Activated CD4-positive, alpha-beta T cell treated with anti-CD3 and anti-CD28 coated beads, Interleukin-2, amount 50 U/mL, for 4 hours (primary cell): Measurements from ENCODE around the gene HCRT.
"Not testable (repeated sequence)": the region's sequence is repeated elsewhere in the genome, so short reads cannot be mapped to it uniquely, and the experiment has no call there.

Experiments used
- DNase-seq, 2 experiments: peaks; one replicate each; pipeline ENCODE4 v3.0.0-alpha.2; 2020

HCRT gene

DNA sequence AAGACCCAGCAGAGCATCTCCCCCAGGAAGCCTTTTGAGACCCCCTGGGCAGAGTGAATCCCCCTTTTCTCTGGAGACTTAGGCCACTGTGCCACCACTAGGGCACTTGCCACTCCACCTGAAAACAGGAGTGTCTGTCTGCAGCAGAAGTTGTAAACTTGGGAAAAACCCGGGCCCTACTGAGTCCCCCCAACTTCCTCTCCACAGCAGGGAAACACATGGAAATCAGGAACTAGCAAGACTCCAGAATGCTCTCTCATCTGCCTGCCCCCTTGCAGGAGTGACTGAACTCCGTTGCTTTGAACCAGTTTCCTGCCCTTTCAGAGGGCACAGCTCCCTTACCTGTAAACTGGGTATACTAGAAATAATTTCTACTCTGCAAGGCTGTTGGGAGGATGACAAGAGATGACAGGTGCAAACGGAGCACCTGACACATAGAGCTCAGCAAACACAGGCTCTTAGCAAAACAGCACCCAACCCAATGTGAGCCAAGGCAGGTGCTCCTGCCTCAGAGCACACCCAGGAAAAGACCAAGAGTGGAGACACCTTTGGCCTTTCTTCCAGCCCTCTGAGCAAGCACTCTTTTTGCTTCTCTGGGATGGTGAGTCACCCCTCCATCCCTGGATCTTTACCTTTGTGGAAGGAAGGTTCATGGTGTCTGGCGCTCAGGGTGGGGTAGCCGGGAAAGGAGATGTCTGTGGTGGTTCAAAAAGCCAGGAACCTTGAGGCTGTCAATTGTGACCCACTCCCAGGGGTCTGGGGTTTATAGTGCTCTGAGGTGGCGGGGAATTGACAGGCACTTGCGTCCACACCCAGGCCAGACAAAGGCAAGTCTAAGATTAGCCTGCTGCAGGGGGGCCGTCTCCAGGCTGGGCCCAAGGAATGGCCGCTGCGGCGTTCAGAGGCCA lies at the start of gene HCRT:
TSS of gene HCRT (minus strand) at position 740 of the 908 bp plus-strand sequence. CDS start at position 653, 87 bp downstream.
- no peak for DNase-seq

GRCh38 chr17:42233994-42234393 lies 48.7 kb upstream of the HCRT start:
- DNase-seq: no peak

DNA sequence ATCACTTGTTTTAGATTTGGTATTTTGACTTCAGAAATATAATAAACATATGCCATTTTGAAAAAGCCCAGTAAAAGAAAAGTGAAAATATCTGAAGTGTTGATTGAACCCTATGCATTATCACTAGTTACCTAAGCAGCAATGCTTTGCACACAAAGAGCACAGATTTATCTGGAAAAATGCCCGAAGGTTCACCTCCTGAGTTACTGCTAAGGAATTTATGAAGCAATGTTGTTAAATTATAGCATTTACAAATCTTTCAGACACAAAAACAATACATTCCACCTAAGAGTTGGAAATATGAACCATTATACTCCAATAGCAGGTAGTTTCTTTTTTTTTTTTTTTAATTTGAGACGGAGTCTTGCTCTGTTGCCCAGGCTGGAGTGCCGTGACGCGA lies 47.9 kb upstream of the HCRT start:
- DNase-seq: no peak

DNA sequence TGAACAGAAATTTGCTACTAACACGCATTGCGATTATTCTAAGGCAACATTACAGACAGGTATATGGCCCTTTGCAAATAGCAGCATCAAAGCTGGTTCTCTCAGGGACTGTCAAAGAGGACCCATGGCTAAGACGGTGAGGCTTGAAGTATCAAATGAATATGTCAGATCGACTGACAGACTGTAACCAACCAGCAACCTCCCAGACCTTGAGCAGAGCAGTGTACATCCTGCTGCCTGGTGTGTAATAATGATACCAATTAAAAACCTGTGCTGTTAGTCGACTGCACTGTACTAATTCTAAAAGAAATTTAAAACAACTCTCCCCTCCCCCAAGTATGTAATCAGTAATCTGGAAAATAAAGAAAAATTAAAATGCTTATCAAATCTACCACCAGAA lies 45.0 kb upstream of the HCRT start:
- no peak for DNase-seq

DNA sequence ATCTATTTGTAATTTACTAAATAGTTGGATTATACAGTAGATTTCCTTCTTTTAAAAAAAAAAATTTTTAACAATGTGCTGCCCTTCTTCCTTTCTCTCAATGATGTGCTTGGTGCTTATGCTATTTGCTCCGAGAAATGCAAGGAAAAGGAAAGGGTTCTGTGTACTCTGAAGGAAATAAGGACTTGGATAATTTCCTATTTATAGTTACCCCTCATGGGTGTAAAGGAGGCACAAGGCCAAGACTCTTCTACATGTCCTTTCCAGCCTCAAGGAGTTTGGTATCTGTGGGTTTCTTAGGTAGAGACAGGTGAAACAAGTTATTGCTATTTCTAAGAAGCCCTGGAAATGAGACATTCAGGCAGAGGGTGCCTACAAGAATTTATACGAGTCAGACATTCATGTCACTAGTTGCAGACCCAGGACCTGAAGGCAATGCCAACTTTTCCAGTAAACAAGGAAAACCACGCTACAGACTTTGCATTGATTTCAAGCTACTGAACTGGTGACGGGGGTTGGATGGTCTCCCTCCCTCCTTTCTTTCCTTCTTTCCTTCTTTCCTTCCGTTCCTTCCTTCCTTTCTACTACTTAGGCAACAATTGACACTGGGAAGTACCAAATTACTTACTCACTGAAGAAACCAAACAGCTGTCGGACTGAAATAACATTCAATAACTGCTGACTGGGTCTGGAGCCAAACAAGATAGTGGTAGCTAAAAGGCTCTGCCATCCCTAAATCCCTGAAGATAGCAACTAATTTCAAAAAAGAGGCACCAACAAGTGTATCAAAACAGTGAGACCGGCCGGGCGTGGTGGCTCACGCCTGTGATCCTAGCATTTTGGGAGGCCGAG lies 42.8 kb upstream of the HCRT start:
- DNase-seq: no peak

DNA sequence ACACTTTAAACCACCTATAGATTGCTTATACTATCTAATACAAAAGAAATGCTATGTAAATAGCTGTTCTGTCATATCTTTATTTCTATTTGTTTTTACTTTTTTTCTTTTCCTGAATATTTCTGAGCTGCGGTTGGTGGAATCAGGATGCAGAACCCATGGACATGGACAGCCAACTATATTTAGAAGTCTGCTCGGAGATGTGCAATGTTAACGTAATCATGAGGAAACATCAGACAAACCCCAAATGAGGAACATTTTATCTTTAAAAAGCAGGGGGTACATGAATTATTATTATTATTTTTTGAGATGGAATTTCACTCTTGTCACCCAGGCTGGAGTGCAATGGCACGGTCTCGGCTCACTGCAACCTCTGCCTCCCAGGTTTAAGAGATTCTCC lies 40.4 kb upstream of the HCRT start:
- DNase-seq: no peak

GRCh38 chr17:42224651-42225050 lies 39.4 kb upstream of the HCRT start:
- no peak for DNase-seq

- DNase-seq: peak; percentile 50 to 56
Observed at GRCh38 chr17:42221886-42222745, 36.9 kb upstream of the HCRT start.

- DNase-seq: not testable (repeated sequence)
Observed at GRCh38 chr17:42219280-42219679, 34.0 kb upstream of the HCRT start.

- DNase-seq: no peak
Observed at GRCh38 chr17:42214156-42214555, 28.9 kb upstream of the HCRT start.

GRCh38 chr17:42212382-42212781 lies 27.1 kb upstream of the HCRT start:
- DNase-seq: no peak

DNA sequence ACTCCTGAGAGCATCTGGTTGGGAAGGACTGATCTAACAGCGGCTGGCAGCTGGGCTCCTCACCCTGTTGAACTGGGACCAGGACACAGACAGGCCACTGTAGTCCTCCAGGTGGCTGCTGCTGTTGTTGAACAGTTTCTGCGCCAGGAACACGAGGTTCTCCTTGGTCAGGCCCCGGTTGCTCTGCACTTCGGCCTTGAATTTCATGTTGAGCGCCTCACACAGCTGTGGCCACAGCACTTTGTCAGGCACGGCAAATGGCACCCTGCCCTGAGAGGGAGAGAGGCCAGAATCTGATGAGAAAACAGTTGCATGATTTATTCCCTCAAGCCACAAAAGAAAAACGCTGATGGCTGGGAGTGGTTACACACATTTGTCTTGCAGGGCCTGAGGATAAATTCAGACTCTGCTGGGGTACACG lies 26.7 kb upstream of the HCRT start:
- not testable (repeated sequence) for DNase-seq

DNA sequence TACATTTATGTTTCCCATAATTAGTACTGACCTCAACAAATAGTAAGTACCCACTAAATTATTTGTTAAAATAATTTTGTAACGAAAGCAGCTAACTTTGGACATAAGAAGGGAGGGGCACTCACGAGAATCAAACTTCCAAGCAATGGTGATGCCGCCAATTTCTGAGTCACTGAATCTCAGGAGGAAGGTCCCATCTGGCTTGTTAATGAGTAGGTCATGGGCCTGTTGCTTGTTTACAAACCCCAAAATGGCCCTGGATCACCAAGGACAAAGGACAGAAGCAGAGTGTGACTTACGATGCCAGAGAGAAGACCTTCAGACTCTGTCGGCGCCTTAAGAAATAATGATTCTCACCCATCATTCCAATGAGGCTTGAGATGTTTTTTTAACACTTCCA lies 24.8 kb upstream of the HCRT start:
- no peak for DNase-seq

DNA sequence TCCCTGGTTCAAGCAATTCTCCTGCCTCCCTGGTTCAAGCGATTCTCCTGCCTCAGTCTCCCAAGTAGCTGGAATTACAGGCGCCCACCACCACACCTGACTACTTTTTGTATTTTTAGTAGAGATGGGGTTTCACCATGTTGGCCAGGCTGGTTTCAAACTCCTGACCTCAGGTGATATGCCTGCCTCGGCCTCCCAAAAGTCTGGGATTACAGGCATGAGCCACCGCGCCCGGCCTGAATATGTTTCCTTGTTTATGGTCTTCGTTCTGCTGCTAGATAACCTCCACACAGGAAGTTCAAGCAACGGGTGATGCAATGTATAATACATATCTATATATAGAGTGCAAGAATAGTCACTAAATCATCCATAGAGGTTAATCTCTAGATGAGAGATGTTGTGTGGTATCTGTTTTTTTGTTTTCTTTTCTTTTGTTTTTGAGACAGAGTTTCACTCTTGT lies 20.9 kb upstream of the HCRT start:
- DNase-seq: not testable (repeated sequence)

DNA sequence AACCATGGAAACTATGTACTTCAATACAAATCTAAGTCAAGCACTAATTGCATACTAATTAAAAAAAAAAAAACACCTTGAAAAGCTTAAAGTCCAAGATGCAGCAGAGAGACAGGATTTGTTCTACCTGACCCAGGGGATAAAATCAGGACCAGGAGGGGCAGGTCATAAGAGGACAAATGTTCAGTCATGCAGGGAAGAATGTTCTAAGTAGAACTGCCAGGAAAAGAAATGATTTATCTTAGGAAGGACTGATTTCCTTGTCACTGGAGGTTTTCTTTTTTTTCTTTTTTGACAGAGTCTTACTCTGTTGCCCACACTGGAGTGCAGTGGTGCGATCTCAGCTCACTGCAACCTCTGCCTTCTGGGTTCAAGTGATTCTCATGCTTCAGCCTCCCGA lies 18.1 kb upstream of the HCRT start:
- no peak for DNase-seq

DNA sequence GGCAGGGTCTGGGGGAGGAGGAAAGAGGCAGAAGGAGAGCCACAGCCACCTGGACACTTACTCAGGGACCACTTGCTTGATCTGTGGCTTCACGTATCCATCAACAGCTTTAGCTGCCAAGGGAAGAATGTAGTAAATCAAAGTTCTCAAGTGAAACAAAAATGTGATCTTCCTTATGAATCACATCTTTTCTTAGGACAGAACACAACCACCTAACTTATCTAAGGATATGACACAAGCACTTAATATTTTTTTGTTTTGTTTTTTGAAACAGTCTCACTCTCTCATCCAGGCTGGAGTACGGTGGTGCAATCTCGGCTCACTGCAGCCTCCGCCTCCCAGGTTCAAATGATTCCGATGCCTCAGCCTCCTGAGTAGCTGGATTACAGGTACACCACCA lies 17.4 kb upstream of the HCRT start:
- DNase-seq: no peak

DNA sequence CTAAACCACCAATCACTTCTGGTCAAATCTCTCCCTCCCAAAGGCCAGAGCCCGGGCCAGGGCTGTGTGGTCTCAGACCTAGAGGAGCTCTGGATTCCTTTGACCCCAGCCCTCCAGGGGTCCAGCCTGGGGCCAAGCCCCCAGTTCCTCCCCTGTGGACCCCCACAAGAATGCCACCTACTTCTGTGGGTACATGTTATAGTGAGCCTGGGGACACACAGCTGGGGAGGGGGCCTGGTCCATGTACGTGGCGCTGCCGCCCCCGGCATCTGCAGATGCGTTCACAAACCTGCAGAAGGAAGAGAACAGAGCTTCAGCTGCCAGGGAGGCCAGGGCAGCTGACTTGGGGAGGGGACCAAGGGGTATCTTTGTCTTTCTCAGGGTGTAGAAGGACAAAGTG lies 16.9 kb upstream of the HCRT start:
- DNase-seq: no peak

GRCh38 chr17:42201458-42201772 lies 16.2 kb upstream of the HCRT start:
- no peak for DNase-seq

DNA sequence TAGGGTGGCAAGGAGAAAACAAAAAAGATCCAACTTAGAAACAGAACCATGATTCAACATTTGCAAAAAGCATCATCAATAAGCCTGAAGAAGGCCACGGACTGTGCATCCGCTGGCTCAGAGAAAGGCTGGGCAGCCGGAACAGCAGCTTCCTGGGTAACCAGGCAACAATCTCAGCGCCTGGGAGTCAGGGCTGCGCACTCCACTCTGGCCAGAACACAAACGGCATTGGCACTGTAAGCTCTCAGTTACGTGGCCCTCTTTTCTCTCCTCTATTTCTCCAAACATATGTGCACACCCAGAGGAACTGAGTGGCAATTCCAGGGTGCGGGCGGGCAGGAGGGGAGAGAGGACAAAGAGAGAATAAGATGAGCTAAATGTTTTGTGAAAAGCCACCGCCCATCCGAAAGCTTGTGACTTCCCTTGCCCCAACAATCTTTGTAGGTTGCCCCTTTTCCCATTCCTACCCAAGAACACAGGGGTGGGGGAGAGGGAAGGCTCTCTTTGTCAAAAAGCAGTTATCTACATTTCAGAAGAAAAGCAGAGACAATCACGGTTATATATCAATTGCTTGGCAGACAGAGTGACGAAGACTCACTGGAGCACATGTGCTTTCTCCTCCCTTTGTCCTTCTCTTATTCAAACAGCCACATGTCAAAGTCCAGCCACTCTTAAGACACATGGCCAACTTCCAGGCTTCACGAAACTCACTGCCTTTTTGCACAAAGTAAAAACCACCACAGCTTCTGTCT lies 15.6 kb upstream of the HCRT start:
- DNase-seq: no peak

DNA sequence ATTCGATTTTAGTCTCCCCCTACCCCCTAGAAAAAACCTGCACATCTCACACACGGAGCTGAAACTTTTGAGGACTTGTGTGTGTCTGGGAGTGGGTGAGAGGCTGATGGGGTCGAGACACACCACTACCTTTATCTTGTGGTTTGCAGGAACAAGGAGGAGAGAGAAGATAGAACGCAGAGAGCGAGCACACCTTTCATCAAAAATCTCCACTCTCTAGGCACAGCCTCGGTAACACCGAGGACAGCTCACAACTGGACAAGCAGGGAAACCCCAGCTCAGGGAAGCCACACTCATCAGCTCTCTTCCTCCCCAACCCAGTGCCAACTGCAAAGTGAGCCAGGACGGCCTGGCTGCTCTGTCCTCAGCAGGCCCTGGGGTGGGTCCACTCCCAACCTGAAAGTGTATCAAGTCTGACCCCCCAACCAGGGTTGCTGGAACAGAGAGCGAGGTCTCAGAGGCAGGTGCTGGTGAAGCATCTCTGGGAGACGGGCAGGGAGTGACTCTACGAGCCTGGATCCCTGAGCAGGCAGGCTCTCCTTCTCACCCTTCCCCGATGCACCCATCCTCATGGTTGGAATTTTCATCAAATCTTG lies 14.3 kb upstream of the HCRT start:
- no peak for DNase-seq

DNA sequence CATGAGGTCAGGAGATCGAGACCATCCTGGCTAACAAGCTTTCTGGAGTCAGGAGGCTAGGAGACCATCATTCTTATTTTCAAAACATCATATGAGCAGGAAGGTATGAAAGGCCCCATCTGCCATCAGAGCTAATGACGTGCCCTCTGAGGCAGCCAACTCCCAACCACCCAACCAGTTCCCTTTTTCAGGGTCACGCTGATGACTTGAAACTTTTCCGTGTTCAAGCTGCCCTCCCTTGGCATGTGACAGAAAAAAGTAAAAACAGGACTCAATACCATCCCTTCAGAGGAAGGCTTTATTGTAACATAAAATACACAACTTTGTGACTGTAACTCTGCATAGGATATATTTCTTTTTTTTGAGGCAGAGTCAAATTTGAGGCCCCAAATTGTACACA lies 13.6 kb upstream of the HCRT start:
- DNase-seq: no peak
